Colonic mucosa (tissue), 4 donors: ENCODE results near the gene PHF12. TPM values are rescaled to one million over a fixed set of nuclear protein-coding genes. Genes with fewer than 3 reads are reported as not detected.

Experiments used
- DNase-seq: peaks from one replicate; pipeline ENCODE4 v3.0.0-alpha.2; 2020
- H3K27ac ChIP-seq: fragments of 200-600 bp; one replicate; pipeline ENCODE4 v1.8.0; 2021
- H3K27me3 ChIP-seq: fragments of 200-600 bp; one replicate; pipeline ENCODE4 v1.8.0; 2021
- H3K36me3 ChIP-seq: fragments of 200-600 bp; one replicate; pipeline ENCODE4 v1.8.0; 2021
- H3K4me1 ChIP-seq: fragments of 200-600 bp; one replicate; pipeline ENCODE4 v1.8.0; 2021; ENCODE audit warnings: mild to moderate bottlenecking
- H3K4me3 ChIP-seq: fragments of 200-600 bp; one replicate; pipeline ENCODE4 v1.8.0; 2021
- H3K9ac ChIP-seq, 2 donors: one replicate each; pipeline ENCODE4 v1.7.0; 2013; ENCODE audit warnings: control low read depth in 2 of 2, low read depth in 2 of 2, low read length in 2 of 2
- H3K9me3 ChIP-seq: fragments of 200-600 bp; one replicate; pipeline ENCODE4 v1.8.0; 2021
- intact Hi-C: fragments of 100-400 bp; cut with DNase I; formaldehyde crosslinking; loops from one replicate; pipeline ENCODE4 v1.14.1; 2022
- total RNA-seq, 2 donors: library from RNA; stranded (reverse); fragmentation: NEBNext Ultra II Directional in 1 of 2; extraction: Animal tissue kit (Norgen Biotek cat#: 25700) in 1 of 2; gene quantifications; one replicate each; pipeline ENCODE4 v1.2.1, GENCODE V29; 2021
- TF ChIP-seq, protein P1 (sequence below): fragments of 200-600 bp; IDR thresholded peaks from one replicate; pipeline ENCODE4 v1.8.0; 2022; ENCODE audit warnings: antibody characterized with exemption, mild to moderate bottlenecking
- donor health status: healthy.
- donor health status: DM: no; HTN: no; CAD: no.
- donor health status: DM: no; HTN: no; CAD: no.

The PHF12 gene
- total RNA-seq, 2 donors from 2014 or later, result 37.7 to 42.2 TPM

DNA sequence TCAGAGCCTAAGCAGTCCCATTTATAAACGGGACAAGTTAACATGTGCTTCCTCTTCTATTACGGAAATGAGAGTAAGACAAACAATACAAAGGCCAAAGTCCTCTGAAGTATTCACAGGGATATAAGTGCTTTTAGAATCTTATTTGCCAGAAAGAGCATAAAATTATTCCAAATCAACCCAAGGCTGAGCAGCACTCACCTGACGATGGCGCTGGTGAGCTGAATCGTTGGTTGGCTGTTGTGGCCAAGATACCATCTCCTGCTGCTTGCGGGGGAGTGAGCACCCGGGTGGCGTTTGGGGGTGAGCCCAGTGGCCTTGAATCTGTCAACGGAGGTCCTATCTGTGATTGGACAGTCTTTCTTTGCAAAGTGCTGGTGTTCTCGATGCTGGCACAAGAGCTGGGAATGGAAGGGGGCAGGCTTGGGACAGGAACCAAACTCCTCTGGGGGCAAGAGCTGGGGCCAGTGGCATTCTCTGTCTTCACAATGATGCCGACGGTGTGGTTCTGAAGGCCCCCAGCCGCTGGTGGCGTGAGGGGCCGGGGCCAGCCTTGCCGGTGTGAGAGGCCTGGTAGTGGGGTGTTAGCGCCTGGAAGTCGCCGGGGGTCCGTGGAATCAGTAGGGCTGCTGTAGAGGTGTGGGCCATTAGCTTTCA, 38.9 kb downstream of the PHF12 start:
- H3K9me3 ChIP-seq, result no peaks in the 10 kb centered on the region
- DNase-seq, result peak; percentile 74
- H3K4me3 ChIP-seq, result no peak overlapping the region
- H3K27me3 ChIP-seq, result no peaks in the 10 kb centered on the region
- TF ChIP-seq, protein P1, sequence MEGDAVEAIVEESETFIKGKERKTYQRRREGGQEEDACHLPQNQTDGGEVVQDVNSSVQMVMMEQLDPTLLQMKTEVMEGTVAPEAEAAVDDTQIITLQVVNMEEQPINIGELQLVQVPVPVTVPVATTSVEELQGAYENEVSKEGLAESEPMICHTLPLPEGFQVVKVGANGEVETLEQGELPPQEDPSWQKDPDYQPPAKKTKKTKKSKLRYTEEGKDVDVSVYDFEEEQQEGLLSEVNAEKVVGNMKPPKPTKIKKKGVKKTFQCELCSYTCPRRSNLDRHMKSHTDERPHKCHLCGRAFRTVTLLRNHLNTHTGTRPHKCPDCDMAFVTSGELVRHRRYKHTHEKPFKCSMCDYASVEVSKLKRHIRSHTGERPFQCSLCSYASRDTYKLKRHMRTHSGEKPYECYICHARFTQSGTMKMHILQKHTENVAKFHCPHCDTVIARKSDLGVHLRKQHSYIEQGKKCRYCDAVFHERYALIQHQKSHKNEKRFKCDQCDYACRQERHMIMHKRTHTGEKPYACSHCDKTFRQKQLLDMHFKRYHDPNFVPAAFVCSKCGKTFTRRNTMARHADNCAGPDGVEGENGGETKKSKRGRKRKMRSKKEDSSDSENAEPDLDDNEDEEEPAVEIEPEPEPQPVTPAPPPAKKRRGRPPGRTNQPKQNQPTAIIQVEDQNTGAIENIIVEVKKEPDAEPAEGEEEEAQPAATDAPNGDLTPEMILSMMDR, result peak; percentile 37
- peaks cover 30% of the 10 kb centered on the region for H3K36me3 ChIP-seq
- H3K9ac ChIP-seq, result peak overlapping the region in 1 of 2 donors; percentile 46
- H3K27ac ChIP-seq, result peak overlapping the region; percentile 21
- intact Hi-C loops, result loop anchor here (10.0 kb wide), 1 partner anchor 58 kb away; the partner anchor contains the start of gene ERAL1
- H3K4me1 ChIP-seq, result peaks cover 5% of the 10 kb centered on the region

DNA sequence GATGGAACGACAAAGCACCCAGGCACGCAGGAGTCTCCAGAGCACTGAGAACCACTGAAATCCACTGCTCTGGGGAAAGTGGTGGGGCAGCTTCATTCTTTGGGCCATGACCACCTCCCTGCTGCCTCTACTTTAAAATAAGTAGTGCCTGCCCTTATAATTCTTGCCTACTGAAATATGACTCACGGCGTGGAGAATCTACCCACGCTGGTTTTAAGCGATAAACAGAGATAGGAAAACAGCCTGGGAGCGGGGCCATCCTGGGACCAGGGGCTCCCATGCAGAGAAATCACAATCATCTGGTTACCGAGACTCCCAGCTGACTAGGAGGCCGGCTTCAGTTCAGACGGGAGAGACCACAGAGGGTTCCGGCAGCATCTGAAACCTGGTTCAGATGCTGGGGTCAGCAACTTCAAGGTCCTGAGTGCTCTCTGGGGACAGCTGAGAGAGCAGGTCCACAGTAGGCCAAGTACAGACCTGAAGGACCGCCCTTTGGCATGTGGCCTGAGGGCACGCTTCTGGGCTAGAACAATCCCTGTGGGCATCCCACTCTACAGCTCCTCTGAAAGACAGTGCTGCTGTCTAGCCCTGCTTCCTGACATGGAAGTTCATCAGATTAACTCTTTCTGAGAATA, 39.8 kb downstream of the PHF12 start:
- no peak for DNase-seq
- TF ChIP-seq, protein P1, result no peak
- peaks cover 5% of the 10 kb centered on the region for H3K4me1 ChIP-seq
- peak overlapping the region; percentile 13 to 46 for H3K9ac ChIP-seq
- peaks cover 28% of the 10 kb centered on the region for H3K36me3 ChIP-seq
- peak overlapping the region; percentile 21 for H3K27ac ChIP-seq
- no peaks in the 10 kb centered on the region for H3K27me3 ChIP-seq
- no peak overlapping the region for H3K4me3 ChIP-seq
- intact Hi-C loops, result loop anchor here (10.0 kb wide), 1 partner anchor 57 kb away; the partner anchor contains the start of gene ERAL1
- no peaks in the 10 kb centered on the region for H3K9me3 ChIP-seq

DNA sequence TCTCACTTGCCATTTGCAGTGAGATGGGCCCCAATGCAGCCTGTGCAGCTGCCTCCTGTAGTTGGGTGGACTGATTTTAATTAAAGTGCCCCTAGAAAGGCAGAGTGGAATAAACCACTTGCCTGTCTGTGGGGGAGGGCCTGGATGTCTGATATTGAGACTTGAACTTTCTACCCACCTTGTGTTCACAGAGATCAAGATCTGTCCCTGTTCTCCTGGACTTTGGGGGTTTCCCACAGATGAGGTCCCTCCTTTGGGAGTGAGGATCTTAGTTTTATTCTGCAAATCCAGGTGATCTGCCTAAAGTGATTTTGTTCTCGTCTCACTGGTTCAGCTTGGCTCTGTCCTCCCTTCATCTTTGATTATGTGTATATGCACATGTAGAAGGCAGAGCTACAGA, 40.8 kb downstream of the PHF12 start:
- H3K36me3 ChIP-seq, result peaks cover 22% of the 10 kb centered on the region
- peaks cover 5% of the 10 kb centered on the region for H3K4me1 ChIP-seq

DNA sequence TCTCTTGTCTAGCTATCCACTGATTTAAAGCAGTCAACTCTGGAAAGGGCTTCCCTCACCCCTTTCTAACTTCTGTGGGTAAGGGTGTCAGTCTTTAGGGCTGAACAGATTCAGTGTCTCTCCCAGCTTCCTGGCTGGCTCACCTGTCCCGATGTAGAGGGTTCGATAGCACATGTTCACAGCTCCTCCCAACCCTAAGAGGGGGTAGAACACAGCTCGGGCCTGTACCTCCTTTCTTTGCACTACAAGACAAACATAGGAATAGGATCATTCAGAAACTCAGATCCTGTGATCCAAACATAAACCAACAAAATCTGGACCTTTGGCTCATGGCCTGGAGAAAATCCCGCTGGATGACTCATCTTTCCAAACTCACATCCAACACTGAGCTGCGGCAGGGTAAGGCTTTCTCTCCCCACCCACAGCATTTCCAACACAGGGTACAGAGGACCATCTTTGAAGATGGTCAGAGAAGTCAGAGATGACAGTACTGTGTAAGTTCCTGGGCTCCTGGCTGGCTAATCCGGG, 42.6 kb downstream of the PHF12 start:
- peak; percentile 56 for DNase-seq
- no peaks in the 10 kb centered on the region for H3K27me3 ChIP-seq
- no peak overlapping the region for H3K4me3 ChIP-seq
- H3K27ac ChIP-seq, result peak overlapping the region; percentile 45
- H3K36me3 ChIP-seq, result peaks cover 14% of the 10 kb centered on the region
- TF ChIP-seq, protein P1, result no peak
- H3K4me1 ChIP-seq, result peaks cover 5% of the 10 kb centered on the region
- intact Hi-C loops, result no loop called here
- H3K9me3 ChIP-seq, result no peaks in the 10 kb centered on the region
- no peak overlapping the region for H3K9ac ChIP-seq

More for the DNA sequence above, 40.8 kb downstream of the PHF12 start:
- TF ChIP-seq, protein P1, result no peak
- intact Hi-C loops, result loop anchor here (10.0 kb wide), 1 partner anchor 56 kb away; the partner anchor contains the start of gene ERAL1
- H3K4me3 ChIP-seq, result no peak overlapping the region
- H3K27ac ChIP-seq, result no peak overlapping the region
- no peaks in the 10 kb centered on the region for H3K27me3 ChIP-seq
- no peaks in the 10 kb centered on the region for H3K9me3 ChIP-seq
- no peak for DNase-seq
- no peak overlapping the region for H3K9ac ChIP-seq

DNA sequence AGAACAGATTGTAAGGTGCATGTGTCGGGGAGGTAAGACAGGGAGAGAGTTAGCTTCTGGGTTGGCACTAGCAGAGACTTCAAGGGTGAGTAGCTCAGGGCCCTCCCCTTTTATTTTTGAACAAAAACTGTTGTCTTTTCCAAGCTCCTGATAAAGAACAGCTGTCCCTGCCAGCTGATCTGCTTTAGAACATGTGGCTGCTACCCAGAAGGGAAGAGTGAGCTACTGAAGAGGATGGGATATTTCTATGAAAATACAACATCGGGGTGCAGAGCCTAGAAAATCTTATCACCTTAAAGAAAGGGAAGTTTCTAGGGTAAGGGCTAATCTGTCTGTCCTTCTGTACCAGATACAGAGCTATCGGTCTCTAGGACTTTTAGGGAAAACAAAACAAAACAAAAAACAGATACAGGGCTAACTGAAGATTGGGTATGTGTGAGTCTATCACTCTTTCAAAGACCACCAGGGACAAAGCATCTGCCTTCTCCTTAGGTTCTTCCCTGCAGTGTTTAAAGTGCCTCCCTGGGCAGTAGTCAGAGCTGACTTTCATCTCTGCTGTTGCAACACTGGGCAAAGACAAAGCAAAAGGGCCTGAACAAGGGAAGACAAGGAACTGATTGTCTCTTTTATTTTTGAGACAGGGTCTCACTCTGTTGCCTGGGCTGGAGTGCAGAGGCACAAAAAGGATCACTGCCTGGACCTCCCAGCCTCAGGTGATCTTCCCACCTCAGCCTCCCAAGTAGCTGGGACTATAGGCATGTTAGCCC, 43.4 kb downstream of the PHF12 start:
- Histone ChIP-seq H3K36me3 (peaks cover 8% of the 10 kb centered on the region), H3K27me3 (no peaks in the 10 kb centered on the region)
- intact Hi-C loops, result no loop called here

More for the DNA sequence above, 43.4 kb downstream of the PHF12 start:
- Histone ChIP-seq H3K9me3 (no peaks in the 10 kb centered on the region), H3K9ac (peak overlapping the region; percentile 3 to 13), H3K4me1 (peaks cover 7% of the 10 kb centered on the region), H3K27ac (peak overlapping the region; percentile 45), H3K4me3 (no peak overlapping the region)
- DNase-seq, result no peak
- TF ChIP-seq, protein P1, result no peak
